GM18870 (cell line): ENCODE results near the gene KLHL10.
"Not testable (repeated sequence)": the region's sequence is repeated elsewhere in the genome, so short reads cannot be mapped to it uniquely, and the experiment has no call there.

ENCODE experiments used
- ATAC-seq: cut with Tn5 transposase; IDR thresholded peaks from one replicate; pipeline ENCODE4 v1.9.1; 2021; ENCODE audit warnings: moderate library complexity; ENCODE audit not compliant: unreplicated experiment

The KLHL10 gene

GRCh38 chr17:41813152-41813680, 24.4 kb upstream of the KLHL10 start:
- ATAC-seq = no peak

DNA sequence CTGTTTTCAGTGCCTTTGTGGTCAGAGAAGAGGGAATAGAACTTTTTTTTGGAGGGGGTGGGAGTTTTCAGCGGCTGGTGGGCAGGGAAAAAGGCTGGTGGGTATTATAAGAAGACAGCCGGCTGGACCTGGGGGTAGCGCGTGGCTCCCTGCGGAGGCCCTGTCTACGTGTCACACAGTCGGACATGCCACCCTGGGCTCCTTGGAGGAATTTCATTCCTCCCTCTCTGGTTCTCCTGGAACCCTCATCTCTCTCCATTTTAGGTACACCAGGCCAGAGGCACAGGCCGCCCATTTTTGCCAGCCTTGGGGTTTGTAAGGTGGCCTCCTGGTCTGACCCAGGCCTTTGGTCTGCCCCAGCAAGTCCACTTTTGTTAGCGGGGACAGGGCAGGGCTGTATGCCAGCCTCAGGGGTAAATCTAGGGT, 23.9 kb upstream of the KLHL10 start:
- ATAC-seq = no peak

GRCh38 chr17:41814195-41814594, 23.4 kb upstream of the KLHL10 start:
- ATAC-seq = no peak

DNA sequence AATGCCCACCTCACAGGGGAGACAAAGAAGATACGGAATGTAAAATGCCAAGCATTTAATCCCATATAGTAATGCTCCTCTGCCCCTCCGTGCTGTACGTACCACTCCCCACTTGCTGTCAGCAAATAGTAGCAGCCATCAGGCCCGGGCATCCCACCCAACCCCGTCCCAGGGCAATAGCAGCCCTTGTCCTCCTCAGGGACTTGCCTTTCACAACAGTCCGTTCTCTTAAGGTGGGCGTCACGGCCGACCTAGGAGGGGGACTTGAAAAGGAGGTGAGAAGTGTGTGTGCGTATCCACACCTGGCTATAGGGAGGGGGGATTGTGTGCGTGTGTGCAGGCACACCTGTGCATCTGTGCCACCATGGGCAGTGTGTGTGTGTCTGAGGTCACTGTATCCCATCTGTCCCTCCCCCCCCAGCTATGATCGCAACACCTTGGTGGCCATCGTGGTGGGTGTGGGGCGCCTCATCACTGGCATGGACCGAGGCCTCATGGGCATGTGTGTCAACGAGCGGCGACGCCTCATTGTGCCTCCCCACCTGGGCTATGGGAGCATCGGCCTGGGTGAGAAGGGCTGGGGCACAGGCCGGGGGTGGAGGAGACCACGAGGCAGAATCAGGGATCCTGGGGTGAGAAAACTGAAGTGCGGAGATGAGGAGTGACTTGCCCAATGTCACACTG, 20.8 kb upstream of the KLHL10 start:
- no peak for ATAC-seq

DNA sequence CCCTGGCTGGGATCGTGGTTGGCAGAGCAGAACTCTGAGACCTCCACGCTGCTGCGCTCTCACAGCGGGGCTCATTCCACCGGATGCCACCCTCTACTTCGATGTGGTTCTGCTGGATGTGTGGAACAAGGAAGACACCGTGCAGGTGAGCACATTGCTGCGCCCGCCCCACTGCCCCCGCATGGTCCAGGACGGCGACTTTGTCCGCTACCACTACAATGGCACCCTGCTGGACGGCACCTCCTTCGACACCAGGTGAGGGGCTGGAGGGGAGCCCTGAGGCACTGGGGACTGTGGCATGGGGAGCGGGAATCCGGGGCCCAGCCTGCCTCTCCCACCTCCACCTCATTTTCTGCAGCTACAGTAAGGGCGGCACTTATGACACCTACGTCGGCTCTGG, 19.6 kb upstream of the KLHL10 start:
- ATAC-seq = no peak

DNA sequence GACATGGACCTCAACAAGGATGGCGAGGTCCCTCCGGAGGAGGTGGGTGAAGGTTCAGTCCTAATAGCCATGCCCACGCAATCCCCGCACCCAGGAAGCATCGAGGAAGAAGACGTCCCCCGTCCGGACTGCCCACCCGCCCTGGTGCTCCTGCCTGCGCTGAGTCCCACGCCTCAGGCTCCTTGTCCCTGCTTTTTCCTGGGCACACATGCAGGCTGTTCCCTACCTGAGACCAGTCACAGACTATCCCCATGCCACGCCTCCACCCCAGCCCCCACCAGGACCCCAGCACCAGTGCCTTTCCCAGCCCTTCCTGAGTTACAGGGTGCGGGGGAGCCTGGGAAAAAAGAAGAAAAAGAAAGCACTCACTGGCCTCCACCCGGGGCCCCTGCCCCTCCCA, 15.8 kb upstream of the KLHL10 start:
- ATAC-seq = no peak

GRCh38 chr17:41822216-41823140, 15.1 kb upstream of the KLHL10 start:
- ATAC-seq = no peak

DNA sequence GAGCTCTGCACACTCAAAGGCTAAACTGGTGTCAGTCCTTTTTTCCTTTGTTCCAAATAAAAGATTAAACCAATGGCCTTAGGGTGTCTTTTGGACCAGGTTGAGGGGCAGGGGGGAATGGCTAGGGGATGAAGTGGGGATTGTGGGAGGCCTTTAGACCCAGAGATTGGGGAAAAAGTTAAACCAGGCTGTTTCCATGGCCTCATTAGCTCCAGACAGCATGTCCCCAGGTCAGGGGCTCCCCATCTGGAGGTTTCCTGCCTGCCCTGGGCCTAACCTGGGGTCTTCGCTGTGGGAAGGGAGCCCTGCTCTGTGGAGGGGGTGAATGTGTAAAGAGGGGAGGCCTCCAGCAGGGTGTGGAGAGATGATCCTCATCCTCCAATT, 14.5 kb upstream of the KLHL10 start:
- no peak for ATAC-seq

DNA sequence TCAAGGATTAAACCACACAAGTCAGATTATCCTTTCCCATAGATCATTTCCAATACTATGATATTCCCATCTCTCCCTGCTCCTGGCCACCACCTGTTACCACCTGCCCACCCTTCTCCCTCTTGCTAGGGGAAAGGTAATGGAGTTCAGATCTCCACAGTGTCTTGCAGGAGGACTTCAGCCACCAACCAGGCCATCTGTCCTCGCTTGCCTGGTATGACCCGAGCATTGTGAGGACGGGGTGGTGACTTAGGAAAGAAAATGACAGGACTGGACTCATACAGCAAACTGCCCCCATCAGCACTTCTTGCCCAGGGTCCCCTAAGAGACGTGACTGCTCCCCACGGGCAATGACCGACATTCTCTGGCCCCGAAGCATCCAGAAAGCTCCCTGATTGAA, 14.0 kb upstream of the KLHL10 start:
- ATAC-seq = no peak

DNA sequence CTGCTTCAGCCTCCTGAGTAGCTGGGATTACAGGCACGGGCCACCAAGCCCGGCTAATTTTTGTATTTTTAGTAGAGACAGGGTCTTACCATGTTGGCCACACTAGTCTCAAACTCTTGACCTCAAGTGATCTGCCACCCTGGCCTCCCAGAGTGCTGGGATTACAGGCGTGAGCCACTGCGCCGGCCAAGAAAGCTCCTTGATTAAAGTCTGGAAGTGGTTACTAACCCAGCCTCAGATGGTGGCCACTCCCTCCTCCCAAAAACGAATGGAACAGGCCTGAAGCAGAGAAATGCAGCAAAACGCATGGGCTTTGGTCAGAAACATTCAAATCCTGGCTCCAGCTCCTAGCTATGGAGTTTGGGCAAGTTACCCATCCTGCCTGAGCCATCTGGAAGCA, 13.5 kb upstream of the KLHL10 start:
- ATAC-seq = no peak

DNA sequence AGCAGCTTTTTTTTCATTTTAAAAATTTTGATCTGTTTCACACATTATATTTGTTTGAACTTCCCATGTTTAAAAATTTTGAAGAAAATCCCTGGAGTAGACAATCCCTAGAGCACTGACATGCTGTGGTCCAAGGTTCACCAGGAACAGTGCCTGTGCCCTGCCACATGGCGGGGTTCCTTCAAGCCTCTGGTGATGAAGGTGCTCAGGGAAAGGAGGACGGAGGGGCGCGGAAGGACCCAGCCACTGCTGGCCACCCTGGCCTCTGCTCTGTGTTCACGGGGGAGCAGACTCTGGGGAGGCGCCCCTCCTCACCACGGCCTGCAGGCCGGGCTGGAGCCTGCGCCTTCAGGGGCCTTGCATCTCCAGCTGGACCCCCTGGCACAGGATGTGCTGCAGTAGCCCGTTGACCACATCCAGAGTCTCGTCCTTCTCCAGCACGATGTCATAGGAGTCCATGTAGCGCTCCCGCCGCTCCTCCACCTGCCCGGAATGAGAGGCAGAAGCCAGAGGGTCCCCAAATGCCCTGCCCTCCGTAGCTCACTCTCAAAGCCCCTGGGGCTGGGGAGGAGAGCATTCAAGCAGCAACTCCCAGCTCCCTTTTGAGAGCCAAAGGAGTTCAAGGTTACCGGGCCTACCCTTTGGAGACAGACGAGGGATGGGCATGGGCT, 12.3 kb upstream of the KLHL10 start:
- ATAC-seq = no peak

DNA sequence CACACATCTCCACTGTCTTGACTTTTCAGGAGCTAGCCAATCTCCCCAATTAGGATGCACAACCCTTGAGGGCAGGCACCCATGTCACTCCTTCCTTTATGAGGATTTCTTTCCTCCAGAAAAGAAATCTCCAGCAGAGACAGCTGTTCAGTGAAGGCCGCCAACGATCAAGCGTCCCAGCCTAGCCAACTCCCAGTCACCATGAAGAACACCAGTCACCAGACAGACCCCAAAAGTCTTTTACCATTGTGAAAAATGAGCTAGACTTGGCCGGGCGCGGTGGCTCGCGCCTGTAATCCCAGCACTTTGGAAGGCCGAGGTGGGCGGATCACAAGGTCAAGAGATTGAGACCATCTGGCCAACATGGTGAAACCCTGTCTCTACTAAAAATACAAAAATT, 7.7 kb upstream of the KLHL10 start:
- ATAC-seq = not testable (repeated sequence)

DNA sequence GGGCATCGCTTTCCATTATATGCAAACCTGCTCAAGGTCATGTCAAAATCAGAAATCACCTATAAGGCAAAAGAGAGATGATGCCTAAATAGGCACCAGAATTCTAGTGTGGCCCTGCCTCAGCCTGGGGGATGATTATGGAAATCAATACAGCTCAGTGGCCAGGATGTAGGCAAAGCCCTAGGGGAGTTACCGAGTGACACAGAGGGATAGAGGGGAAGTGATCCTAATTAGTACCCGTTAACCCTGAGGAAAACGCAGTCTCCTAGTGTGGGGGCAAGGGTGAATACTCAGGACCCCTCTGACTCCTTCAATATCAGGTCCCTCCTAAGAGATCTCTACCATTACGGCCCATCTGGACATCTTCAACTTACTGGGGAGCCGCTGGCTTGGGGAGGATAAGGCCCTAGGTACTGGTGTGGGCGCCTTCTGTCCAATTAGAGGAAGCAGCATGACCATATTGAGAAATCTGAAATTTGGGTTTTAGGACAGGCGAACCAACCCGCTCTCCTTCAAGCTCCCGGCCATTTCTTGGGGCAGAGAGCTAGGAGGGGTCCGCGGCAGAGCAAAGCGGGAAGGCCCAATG, 2.3 kb upstream of the KLHL10 start:
- no peak for ATAC-seq

GRCh38 chr17:41835800-41836549, 1.6 kb upstream of the KLHL10 start, which contains the start of gene NT5C3B:
NT5C3B (minus strand) TSS chr17:41836232; CDS start chr17:41836193, 39 bp downstream.
- ATAC-seq = no peak

GRCh38 chr17:41836550-41837196, 952 bp upstream of the KLHL10 start:
- no peak for ATAC-seq

DNA sequence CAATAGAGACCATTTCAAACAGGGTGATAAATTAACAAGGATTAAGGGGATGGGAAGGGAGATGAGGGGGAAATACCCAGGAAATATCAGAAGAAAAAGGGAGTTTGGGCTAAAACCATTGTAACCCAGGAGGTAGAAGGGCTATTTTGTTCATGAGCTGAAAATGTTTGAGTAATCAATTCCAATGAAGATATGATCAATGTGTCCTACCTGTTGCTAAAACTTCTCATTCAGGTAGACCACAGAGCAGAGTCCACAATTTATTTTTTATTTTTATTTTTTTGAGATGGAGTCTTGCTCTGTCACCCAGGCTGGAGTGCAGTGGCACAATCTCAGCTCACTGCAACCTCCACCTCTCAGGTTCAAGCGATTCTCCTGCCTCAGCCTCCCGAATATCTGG, 1.8 kb downstream of the KLHL10 start:
- ATAC-seq = not testable (repeated sequence)

GRCh38 chr17:41840781-41841180, 3.2 kb downstream of the KLHL10 start:
- ATAC-seq = not testable (repeated sequence)

DNA sequence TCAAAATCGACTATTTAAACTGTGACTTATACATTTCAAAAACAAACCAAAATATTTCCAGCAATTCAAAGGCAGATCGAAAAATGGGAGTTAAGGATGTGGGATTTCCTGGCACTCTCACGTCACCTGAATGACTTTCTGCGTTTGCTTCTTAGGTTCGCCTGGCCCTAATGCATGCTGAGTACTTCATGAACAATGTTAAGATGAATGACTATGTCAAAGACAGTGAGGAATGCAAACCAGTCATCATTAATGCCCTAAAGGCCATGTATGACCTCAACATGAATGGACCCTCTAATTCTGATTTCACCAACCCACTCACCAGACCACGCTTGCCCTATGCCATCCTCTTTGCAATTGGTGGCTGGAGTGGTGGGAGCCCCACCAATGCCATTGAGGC, 7.3 kb downstream of the KLHL10 start:
- ATAC-seq = no peak

DNA sequence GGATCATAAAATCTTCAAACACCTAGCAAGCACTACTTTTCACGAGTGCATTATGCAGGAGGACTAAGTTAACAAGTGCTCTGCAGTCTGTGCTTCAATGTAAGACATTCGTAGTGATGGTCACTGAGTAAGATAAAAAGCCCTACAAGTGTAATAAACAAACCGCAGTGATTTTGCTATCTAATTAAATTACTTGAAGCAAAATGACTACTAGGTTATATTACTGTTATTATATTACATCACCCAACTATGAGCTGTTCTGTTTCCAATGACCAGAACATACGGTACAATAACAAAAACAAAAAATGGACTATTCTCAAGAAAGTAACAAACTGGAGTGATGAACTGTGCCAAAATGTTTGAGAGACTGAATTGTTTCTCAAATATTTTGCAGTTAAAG, 11.2 kb downstream of the KLHL10 start:
- ATAC-seq = no peak
